NCI-H2196 (cell line): ENCODE results near the gene CASQ2.

Experiments used
- DNase-seq: peaks from one replicate; lab custom pipeline; 2025; ENCODE audit not compliant: unreplicated experiment; lab: John Stamatoyannopoulos, UW

The CASQ2 gene

DNA sequence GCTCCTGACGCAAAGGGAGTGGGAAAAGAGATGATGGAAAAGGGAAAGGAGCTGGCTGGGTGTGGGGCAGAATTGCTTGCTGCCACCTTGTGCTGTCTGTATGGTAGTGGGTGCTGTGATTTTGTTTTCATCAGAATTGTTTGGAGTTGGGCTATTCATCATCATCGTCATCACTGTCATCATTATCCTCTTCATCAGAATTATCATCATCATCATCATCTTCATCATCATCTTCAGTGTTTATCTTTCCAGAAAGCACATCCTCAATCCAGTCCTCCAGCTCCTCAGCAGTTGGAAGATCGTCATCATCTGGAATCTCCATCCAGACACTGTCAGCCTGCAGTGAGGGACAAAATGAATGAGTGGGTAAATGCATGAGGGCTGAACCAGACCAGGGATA lies 67.4 kb downstream of the CASQ2 start:
- DNase-seq = no peak

DNA sequence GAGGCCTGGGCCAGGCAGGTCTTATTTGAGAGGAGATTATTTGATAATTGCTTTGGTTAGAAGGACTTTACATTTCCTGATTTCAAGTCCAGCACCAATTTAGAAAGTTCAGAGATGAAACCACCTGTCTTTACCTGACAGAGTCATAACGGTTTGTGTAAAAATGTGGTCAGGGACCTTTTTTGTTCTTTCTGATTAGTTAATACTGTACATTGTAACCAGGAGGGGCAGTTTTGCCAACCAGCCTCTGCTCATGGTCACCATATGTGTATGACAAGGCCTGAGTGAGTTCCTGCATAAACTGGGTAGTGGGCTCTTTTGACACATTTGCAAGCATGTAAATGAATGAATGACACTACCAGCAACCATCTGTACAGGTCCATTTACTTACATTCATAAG lies 70.9 kb downstream of the CASQ2 start:
- DNase-seq = no peak

DNA sequence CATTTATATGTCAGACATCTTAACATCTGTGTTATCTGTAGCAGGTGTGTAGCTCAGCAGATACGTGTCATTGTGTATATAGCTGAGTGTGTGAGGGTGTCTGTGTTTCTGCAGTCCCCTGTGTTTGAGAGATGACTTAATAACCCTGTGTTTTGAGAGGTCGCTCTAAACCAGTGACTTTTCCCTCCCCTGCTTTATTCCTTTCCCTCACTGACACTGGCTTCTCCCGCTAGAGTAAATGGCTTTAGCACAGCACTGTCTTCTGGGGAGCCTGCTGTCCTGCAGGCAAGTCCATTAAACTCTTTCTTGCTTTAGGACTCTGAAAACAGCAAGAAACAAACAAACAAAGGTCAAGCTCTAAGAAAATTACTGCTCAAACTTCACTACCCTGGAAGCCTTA lies 73.7 kb downstream of the CASQ2 start:
- no peak for DNase-seq

DNA sequence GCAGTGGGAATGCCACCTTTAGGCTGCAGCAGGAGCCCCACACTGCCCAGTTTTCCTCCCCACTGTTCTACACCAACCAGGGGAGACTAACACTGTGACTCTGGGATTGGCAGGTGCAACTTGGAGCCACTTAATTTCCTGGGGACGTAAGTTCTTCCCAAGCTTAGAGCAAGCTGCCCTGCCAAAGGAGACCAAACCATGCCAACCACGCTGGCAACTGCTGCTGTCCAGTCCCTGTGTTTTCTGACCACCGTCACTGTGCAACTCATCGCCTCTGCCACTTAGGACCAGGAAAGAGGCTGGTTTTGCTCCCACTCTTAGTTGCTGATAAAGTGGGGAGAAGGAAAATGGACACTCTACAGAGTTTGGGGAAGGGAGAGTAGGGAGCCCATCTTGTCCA lies 76.3 kb downstream of the CASQ2 start:
- no peak for DNase-seq

DNA sequence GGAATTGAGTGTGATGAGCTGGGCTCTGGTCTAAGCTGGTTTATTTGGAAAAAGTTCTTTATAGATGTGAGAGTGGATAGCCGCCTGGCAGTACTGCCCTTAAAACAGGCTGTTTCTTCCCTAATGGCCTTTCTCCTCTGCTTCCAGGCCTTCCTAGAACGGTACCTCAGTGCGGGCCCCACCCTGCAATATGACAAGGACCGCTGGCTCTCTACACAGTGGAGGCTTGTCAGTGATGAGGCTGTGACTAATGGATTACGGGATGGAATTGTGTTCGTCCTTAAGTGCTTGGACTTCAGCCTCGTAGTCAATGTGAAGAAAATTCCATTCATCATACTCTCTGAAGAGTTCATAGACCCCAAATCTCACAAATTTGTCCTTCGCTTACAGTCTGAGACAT lies 77.5 kb downstream of the CASQ2 start:
- no peak for DNase-seq

DNA sequence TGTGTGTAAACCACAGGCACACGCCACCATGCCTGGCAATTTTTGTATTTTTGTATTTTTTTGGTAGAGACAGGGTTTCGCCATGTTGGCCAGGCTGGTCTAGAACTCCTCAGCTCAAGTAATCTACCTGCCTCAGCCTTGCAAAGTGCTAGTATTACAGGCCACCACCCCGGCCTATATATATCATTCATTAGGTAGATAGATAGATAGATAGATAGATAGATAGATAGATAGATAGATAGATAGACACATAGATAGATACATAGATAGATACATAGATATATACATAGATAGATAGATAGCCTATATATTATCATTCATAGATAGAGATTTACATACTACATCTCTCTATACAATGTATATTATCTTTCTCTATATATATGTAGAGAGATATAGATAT lies 80.8 kb downstream of the CASQ2 start:
- no peak for DNase-seq

DNA sequence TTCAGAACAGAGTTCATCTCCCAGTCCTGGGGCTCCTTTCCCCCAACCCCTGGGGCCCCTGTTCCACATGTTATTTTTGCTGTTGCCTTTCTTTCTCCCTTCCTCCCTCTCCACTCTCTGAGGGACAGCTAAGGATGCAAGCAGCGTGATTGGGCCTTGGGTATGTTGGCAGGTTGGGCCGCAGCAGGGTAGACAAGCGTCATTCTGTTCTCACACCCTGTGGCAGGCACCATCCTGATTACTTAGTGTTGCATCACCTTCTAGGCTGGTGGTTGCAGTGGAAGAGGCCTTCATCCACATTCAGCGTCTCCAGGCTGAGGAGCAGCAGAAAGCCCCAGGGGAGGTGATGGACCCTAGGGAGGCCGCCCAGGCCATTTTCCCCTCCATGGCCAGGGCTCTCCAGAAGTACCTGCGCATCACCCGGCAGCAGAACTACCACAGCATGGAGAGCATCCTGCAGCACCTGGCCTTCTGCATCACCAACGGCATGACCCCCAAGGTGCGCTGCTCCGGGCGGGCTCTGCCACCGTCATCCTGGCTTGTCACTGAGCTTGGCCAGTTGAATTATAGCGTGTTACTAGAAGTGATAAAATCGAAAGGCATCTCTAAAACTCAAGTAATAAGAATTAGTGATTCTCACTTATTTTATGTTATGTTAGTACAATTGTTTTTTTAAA lies 83.3 kb downstream of the CASQ2 start:
- DNase-seq = no peak

DNA sequence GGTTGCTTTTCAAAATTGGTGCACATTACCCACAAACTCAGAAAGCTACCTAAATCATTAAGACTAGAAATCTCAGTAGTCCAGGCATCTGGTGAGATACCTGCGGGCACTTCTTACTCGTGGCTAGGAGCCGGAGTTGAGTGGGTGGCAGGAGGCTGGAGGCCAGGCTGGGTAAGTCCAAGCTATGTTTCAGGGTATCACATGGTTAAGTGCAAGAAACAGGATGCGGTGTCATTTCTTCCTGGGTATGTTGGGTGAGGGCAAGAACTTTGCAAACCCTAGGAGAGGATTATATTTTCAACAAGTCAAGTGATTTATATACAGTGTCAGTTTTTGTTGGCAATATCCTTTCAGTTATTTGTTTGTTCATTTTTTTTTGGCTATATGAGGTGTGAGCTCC lies 85.7 kb downstream of the CASQ2 start:
- no peak for DNase-seq

DNA sequence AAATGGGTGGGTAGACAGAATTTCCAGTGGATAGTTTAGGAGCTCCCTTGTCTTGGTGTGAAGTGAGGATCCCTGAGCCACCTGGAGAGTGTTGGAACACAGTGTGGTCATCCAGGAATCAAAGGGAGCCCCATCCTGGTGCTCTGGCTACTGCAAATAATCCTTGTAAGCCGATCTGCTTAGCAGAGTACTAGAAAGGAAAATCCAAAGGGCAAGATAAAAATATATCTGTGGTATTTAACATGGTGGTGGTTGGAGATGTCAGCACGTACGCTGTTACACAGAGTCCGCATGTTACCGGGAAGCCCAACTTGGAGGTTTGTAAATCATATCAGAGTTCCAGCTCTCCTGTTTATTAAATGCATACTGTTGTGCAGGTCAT lies 87.8 kb downstream of the CASQ2 start:
- DNase-seq = no peak

DNA sequence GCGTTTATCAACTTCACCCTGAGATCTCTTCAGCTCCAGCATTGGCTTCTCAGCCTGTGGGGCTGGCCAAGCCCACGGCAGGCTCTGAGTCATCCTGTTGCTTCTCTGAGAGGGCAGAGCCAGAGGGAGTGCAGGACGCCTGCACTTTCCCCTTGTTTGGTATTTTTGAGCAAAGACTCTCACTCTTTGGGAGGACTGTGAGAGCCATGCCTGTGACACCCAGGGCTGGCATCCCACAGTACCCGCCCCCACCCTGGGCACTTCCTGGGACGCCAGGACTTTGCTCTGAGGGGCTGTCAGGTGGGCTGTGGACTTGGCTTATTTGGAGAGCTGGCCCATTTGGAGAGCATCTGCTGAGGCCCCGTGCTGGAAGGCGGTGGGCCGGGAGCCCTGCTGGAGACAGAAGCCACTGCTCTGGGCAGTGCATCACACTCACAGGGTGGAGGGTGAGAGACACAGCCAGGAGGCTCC lies 89.3 kb downstream of the CASQ2 start:
- no peak for DNase-seq

DNA sequence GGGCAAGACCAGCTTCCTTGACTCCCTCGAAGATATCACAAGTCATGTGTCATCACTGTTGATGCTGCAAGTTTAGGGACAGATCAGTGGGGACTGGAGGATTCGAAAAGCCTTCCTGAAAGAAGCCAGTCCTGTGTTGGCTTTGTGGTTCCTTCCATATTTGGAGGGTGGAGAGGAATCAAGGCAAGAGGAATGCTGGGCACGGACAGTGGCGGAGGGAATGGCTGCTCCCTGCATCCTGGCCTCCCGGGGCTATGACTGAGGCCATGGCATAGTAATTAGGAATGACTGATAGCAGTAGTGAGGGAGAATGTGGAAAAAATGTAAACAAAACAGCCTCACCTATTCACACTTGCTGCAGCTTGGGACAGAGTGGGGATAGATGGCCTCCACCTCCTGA lies 90.4 kb downstream of the CASQ2 start:
- no peak for DNase-seq

DNA sequence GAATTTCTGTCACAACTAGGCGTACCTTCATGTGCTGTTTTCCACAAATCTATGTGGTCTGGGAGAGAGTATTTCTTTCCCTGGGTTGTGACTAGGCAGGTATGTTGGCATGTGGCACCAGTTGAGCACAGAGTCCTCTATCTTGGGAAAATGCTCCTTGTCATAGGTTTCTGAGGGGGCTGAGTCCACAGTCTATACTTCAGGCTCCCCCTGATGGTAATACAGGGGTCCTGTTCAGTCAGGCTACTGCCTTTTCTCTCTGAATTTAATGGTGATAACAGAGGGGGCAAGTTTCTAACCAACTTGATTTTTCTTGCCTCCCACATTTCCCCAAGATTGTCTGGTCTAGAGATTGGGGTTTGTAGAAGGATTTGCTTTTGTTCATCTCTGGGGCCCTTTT lies 90.9 kb downstream of the CASQ2 start:
- no peak for DNase-seq

DNA sequence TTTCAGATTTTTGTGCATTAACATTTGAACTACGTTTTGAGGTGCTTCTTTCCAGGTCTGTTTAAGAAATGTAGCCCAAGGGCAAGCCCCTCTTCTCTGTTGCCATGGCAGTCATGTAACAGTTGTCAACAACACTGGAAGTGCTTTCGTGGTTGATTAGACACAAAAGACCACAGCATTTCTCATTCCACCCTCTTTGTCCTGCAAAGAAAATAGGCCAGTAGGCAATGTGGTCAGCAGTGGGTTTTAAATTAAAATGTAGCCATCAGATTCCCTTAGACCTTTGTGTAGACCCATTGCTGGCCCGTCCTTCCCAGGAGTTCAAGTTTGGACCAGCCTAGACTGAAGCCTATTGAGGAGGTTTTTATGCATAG lies 91.3 kb downstream of the CASQ2 start:
- peak; percentile 17 for DNase-seq

DNA sequence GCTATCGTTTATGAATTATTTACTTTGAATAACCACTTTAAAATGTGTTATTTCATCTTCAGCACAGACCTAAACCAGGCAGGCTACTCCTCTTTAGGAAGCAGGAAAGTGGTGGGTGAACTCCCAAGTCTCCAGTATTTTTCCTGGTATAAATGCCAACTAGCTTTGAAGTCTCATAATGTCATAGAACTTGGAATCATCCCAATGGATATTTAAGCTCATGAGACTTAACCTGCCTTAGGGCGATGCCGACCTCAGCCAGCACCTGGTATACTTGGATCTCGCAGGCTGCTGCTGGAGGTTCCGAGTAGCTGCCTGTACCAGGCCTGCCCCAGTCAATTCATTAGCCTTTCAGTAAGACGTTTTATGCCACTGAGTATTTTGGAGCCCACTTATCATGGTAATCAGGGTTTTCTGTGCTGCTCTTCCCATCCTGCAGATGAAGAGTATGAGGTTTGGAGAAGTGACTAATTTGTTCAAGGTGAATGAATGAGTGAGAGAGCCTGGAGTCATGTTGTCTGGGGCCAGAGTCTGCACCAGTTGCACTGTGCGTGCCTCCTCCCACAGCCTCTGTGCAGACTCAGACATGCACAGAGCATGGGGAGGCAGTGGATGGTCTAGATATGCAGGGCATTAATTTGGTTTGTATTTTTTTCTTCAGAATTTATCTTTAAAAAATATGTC lies 91.9 kb downstream of the CASQ2 start:
- peak; percentile 32 for DNase-seq

DNA sequence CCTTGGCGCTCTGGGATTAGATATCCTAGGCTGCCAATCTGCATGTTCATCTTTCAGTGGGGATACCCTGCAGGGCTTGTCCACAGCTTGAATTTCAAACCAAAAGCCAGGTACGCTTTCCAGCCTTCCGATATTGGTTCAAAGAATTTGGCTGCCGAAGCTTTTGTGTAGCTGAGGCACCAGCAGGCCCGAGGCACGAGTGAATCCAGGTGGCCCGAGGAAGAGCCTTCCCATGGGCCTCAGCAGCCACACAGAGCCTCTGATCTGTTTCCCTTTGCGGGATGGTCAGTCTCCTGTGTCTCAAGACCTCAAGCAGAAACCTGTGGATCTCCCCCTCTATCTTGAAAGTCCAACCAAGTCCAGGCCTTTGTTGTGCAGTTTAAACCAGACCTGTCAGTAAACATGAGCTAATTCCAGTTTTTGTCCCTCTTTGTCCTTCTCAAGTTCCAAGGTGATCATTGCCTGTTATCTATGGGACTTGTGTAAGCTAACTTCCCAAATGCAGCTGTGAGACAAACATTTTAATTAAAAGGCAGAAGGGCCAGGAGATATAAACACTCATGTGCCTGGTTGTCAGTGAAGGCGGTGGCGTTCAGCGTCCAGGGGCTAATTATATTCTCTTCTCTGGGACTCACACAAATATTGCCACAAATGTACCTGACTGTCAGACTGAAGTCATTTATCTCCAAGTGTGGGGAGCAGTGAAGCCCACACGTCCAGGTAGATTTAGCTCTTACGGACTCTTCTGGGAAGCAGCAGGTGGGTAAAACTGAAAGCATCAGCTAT lies 96.1 kb downstream of the CASQ2 start:
- no peak for DNase-seq

DNA sequence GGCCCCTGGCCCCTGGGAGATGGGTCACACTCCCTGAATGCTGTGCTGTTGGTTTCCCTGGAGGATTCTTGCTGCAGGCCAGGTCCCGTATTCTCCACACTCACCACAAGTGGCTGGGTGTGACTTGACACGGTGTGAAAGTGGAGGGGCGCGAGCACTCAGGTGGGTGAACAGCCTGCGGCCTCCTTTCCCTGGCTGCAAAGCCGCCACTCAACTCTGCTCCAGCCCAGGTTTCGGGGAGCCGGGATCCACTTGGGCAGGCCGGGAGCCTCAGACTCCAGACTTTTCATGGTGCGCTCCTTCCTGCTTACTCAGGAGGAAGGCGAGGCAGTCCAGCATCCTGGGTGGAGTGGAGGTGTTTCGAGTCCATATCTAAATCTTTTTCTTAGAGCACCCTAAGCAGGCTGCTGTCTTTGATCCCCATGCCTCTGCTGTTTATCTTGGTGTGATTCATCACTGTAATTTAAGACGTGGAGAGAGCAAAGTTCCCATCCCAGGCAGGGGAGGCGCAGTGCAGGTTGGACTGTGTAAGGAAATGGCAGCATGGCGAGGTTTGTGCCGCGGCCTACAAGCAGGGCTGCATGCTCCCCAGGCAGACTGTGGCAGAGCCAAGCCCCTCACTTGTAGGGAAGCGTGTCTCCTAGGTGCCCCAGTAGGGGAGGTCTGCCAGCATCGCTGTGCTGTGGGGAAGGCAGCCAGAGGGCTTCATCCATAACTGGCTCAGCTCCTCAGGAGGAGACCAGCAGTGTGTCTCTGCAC lies 97.2 kb downstream of the CASQ2 start:
- peak; percentile 53 for DNase-seq

DNA sequence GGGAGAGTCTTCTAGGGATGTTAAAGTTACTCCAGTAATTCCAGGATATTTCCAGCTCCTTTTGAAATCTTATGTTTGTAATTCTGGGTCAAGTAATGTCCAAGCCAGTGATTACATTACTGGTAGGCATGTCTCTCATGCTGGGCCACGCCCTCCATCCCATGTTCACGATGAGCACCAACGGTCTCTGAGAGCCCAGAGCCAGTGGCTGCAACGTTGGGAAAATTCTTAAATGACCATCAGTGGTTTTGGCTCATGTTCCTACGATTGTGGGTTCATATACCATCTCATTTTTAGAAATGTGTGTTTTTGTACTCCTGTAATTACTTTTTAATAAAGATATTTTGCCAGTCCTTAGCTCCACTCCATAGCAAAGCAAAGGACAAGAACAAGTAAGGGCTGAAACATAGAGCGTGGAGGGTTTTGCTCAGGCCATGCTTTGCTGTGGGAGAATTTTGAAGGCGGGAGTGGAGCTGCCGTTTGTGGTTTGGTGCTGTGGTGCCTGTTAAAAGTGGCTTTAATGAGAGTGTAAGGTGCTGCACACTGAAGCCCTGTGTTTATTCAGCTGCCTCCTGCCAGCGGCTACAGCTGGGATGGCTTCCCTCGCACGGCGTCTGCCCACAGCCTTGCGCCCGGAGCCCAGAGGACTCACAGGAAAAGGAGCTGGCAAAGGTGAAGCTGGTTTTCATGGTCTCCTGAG lies 97.9 kb downstream of the CASQ2 start:
- peak; percentile 79 for DNase-seq

DNA sequence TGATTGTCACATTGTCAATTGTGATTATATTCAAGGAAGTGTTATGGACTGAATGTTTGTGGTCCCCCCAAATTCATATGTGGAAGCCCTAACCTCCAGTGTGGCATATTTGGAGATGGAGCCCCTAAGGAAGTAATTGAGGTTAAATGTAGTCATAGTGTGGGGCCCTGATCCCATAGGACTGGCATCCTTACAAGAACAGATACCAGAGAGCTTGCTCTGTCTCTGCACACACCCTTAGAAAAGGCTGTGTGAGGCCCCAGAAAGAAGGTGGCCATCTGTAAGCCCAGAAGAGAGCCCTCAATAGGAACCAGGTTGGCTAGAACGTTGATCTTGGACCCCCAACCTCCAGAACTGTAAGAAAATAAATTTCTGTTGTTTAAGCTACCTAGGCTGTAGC lies 98.6 kb downstream of the CASQ2 start:
- DNase-seq = no peak

DNA sequence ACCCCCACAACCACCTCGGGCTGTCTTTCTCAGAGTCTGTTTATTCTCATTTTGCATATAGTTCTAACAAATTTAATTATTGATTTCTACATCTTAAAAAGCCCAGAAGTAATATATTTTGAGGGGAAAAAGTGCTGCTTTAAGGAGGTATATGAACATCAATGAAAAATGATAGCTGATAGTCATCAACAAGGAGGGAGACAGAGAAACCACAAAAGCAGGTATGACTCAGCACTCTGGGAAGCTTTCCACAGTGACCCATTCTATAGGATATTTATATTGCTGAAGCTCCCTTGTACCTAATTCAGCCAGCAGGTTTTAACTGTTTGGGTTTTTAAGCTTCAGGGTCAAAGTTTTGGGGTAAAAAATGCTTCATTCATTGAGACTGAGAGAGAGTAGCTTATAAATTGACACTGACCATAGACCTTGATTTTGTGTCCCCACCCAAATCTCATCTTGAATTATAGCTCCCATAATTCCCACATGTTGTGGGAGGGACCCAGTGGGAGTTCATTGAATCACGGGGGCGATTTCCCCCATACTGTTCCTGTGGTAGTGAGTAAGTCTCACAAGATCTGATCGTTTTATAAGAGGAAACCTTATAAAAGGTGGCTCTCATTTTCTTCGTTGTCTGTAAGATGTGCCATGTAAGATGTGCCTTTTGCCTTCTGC lies 99.4 kb downstream of the CASQ2 start:
- DNase-seq = no peak

DNA sequence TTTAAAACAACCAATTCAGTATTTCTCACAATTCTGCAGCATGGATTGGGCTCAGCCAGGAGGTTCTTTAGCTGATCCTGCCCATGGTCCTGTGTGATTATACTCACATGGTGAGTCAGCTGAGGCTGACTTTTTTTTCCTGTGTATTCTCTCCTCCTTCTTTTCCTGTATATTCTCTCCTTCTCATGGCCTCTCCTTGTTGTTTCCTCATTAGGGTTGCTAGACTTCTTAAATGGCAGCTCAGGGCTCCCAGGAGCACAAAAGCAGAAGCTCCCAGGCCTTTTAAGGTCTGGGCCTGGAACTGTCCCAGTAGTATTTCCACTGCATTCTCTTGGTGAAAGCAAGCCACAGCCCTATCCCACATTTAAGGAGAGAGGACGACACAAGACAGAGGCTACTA lies 99.9 kb downstream of the CASQ2 start:
- no peak for DNase-seq
